Measurements from ENCODE around the gene VWA5B2. TPM values are rescaled to one million over a fixed set of nuclear protein-coding genes. Genes with fewer than 3 reads are reported as not detected.
"Not testable (repeated sequence)": the region's sequence is repeated elsewhere in the genome, so short reads cannot be mapped to it uniquely, and the experiment has no call there.

The VWA5B2 gene
- total RNA-seq, 1 donor from 2014 or later, result not detected

GRCh38 chr3:184262764-184263179 is 33.4 kb downstream of the VWA5B2 start:
- Histone ChIP-seq H3K27me3 (ENCODE audit: control insufficient read depth, insufficient read depth, low read length) (peaks cover 34% of the 10 kb centered on the region), H3K4me3 (ENCODE audit: low read depth, low read length) (peak overlapping the region; percentile 50), H3K36me3 (ENCODE audit: control insufficient read depth, insufficient read depth, low read length) (no peaks in the 10 kb centered on the region)
- no peak for DNase-seq (ENCODE audit: low read depth)
- no peak for TF ChIP-seq CTCF (IDR thresholded peaks at IDR 0.05; ENCODE audit: insufficient read depth, low read length, poor library complexity, severe bottlenecking)

- not testable (repeated sequence) for H3K36me3 ChIP-seq (ENCODE audit: control insufficient read depth, insufficient read depth, low read length); DNase-seq (ENCODE audit: low read depth); H3K27me3 ChIP-seq (ENCODE audit: control insufficient read depth, insufficient read depth, low read length); H3K4me3 ChIP-seq (ENCODE audit: low read depth, low read length)
Measured at GRCh38 chr3:184267249-184267648, 37.9 kb downstream of the VWA5B2 start.

GRCh38 chr3:184272269-184272668 is 42.9 kb downstream of the VWA5B2 start:
- TF ChIP-seq CTCF (IDR thresholded peaks at IDR 0.05; ENCODE audit: insufficient read depth, low read length, poor library complexity, severe bottlenecking), result no peak
- Histone ChIP-seq H3K27me3 (ENCODE audit: control insufficient read depth, insufficient read depth, low read length) (peaks cover 23% of the 10 kb centered on the region), H3K4me3 (ENCODE audit: low read depth, low read length) (no peak overlapping the region), H3K36me3 (ENCODE audit: control insufficient read depth, insufficient read depth, low read length) (no peaks in the 10 kb centered on the region)
- no peak for DNase-seq (ENCODE audit: low read depth)

- no peaks in the 10 kb centered on the region for H3K36me3 ChIP-seq (ENCODE audit: control insufficient read depth, insufficient read depth, low read length)
- TF ChIP-seq CTCF (IDR thresholded peaks at IDR 0.05; ENCODE audit: insufficient read depth, low read length, poor library complexity, severe bottlenecking), result no peak
- DNase-seq (ENCODE audit: low read depth), result no peak
- H3K27me3 ChIP-seq (ENCODE audit: control insufficient read depth, insufficient read depth, low read length), result peaks cover 32% of the 10 kb centered on the region
- no peak overlapping the region for H3K4me3 ChIP-seq (ENCODE audit: low read depth, low read length)
Measured at GRCh38 chr3:184275381-184275701, 46.0 kb downstream of the VWA5B2 start.

- DNase-seq (ENCODE audit: low read depth), result no peak
- Histone ChIP-seq H3K36me3 (ENCODE audit: control insufficient read depth, insufficient read depth, low read length) (no peaks in the 10 kb centered on the region), H3K27me3 (ENCODE audit: control insufficient read depth, insufficient read depth, low read length) (peaks cover 32% of the 10 kb centered on the region), H3K4me3 (ENCODE audit: low read depth, low read length) (no peak within 1 kb of the TSS)
- no peak for TF ChIP-seq CTCF (IDR thresholded peaks at IDR 0.05; ENCODE audit: insufficient read depth, low read length, poor library complexity, severe bottlenecking)
Measured at GRCh38 chr3:184275961-184276910, 46.9 kb downstream of the VWA5B2 start, which contains the start of gene ECE2. Gene ECE2, plus strand, starts transcription at chr3:184276022. Its CDS starts 132 bp downstream, at chr3:184276154.

GRCh38 chr3:184277366-184277765 is 48.0 kb downstream of the VWA5B2 start:
- Histone ChIP-seq H3K4me3 (ENCODE audit: low read depth, low read length) (no peak overlapping the region), H3K27me3 (ENCODE audit: control insufficient read depth, insufficient read depth, low read length) (peaks cover 32% of the 10 kb centered on the region), H3K36me3 (ENCODE audit: control insufficient read depth, insufficient read depth, low read length) (no peaks in the 10 kb centered on the region)
- no peak for DNase-seq (ENCODE audit: low read depth)
- no peak for TF ChIP-seq CTCF (IDR thresholded peaks at IDR 0.05; ENCODE audit: insufficient read depth, low read length, poor library complexity, severe bottlenecking)
